Measurements from ENCODE around the gene UBA7. TPM values are rescaled to one million over a fixed set of nuclear protein-coding genes. Genes with fewer than 3 reads are reported as not detected.

Gene UBA7
- total RNA-seq, 1 donor from 2014 or later: 0.47 TPM

DNA sequence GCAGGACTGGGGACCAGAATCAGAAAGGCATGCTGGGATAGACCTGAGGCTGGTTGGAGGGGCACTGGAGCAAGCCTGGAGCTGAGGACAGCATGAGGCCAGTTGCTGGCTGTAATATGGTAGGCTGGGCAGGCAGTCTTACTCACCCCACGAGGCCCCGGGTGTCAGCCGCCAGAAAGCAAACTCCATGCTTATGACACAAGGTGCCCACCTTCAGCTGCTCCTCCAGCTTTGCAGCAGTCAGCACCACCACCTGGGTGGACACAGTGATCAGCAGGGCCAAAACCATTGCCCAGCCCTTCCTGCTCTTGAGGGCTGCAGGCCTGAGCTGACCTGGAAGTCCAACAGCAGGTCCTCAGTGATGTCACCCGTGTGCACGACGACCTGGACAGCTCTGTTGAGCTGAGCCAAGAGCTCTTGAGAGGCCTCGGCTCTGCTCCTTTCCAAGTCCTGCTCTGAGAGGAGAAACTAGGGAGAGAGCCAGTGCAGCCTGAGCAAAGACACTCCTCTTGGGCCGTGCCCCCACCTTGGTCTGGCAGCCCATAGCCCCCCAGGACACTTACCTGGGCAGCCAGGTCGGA is 747 bp downstream of the UBA7 start:
- Histone ChIP-seq H3K27me3 (no peaks in the 10 kb centered on the region), H4K20me1 (ENCODE audit: low read depth) (no peaks in the 10 kb centered on the region), H3K4me1 (no peaks in the 10 kb centered on the region), H3K27ac (no peak overlapping the region), H3K4me3 (no peak overlapping the region), H3F3A (ENCODE audit: low read depth) (no peaks in the 10 kb centered on the region), H3K9ac (no peak overlapping the region), H2AFZ (replicated peaks) (no peak overlapping the region), H3K79me2 (ENCODE audit: low read depth) (no peaks in the 10 kb centered on the region), H3K4me2 (no peak overlapping the region), H3K36me3 (no peaks in the 10 kb centered on the region), H3K9me3 (ENCODE audit: low read depth) (no peaks in the 10 kb centered on the region)
- no peak overlapping the region for H3K27ac Mint-ChIP-seq
- no peak for DNase-seq (ENCODE audit: low spot score)
- no peak overlapping the region for H3K4me3 Mint-ChIP-seq
- peaks cover 8% of the 10 kb centered on the region for H3K27me3 Mint-ChIP-seq (ENCODE audit: insufficient read depth, low read depth)
- no peaks in the 10 kb centered on the region for H3K4me1 Mint-ChIP-seq
- H3K9me3 Mint-ChIP-seq: no peaks in the 10 kb centered on the region
- no peaks in the 10 kb centered on the region for H3K36me3 Mint-ChIP-seq
- TF ChIP-seq EZH2 (IDR thresholded peaks at IDR 0.05): no peak
- TF ChIP-seq, protein P1, sequence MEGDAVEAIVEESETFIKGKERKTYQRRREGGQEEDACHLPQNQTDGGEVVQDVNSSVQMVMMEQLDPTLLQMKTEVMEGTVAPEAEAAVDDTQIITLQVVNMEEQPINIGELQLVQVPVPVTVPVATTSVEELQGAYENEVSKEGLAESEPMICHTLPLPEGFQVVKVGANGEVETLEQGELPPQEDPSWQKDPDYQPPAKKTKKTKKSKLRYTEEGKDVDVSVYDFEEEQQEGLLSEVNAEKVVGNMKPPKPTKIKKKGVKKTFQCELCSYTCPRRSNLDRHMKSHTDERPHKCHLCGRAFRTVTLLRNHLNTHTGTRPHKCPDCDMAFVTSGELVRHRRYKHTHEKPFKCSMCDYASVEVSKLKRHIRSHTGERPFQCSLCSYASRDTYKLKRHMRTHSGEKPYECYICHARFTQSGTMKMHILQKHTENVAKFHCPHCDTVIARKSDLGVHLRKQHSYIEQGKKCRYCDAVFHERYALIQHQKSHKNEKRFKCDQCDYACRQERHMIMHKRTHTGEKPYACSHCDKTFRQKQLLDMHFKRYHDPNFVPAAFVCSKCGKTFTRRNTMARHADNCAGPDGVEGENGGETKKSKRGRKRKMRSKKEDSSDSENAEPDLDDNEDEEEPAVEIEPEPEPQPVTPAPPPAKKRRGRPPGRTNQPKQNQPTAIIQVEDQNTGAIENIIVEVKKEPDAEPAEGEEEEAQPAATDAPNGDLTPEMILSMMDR (IDR thresholded peaks at IDR 0.05): no peak
- TF ChIP-seq EZH2phosphoT487 (IDR thresholded peaks at IDR 0.05): no peak

GRCh38 chr3:49807431-49808114 is 6.2 kb downstream of the UBA7 start:
- H3K27ac ChIP-seq: no peak overlapping the region
- H3K27ac Mint-ChIP-seq: no peak overlapping the region
- no peak overlapping the region for H3K9ac ChIP-seq
- H3K36me3 ChIP-seq: no peaks in the 10 kb centered on the region
- H4K20me1 ChIP-seq (ENCODE audit: low read depth): peaks cover 3% of the 10 kb centered on the region
- H3K9me3 ChIP-seq (ENCODE audit: low read depth): no peaks in the 10 kb centered on the region
- no peaks in the 10 kb centered on the region for H3K9me3 Mint-ChIP-seq
- peaks cover 7% of the 10 kb centered on the region for H3K27me3 Mint-ChIP-seq (ENCODE audit: insufficient read depth, low read depth)
- H2AFZ ChIP-seq (replicated peaks): no peak overlapping the region
- no peaks in the 10 kb centered on the region for H3K36me3 Mint-ChIP-seq
- H3K4me1 ChIP-seq: peaks cover 15% of the 10 kb centered on the region
- H3K4me3 Mint-ChIP-seq: no peak overlapping the region
- peaks cover 15% of the 10 kb centered on the region for H3K4me1 Mint-ChIP-seq
- H3K4me3 ChIP-seq: no peak overlapping the region
- no peak for DNase-seq (ENCODE audit: low spot score)
- no peaks in the 10 kb centered on the region for H3K79me2 ChIP-seq (ENCODE audit: low read depth)
- TF ChIP-seq EZH2phosphoT487 (IDR thresholded peaks at IDR 0.05) (no peak), EZH2 (IDR thresholded peaks at IDR 0.05) (no peak)
- TF ChIP-seq, protein P1 (IDR thresholded peaks at IDR 0.05): no peak
- peaks cover 24% of the 10 kb centered on the region for H3K27me3 ChIP-seq
- no peak overlapping the region for H3K4me2 ChIP-seq
- peaks cover 9% of the 10 kb centered on the region for H3F3A ChIP-seq (ENCODE audit: low read depth)

GRCh38 chr3:49806850-49807249 is 6.9 kb downstream of the UBA7 start:
- Mint-ChIP-seq H3K4me1 (peaks cover 18% of the 10 kb centered on the region), H3K36me3 (no peaks in the 10 kb centered on the region), H3K4me3 (no peak overlapping the region), H3K27me3 (ENCODE audit: insufficient read depth, low read depth) (peaks cover 14% of the 10 kb centered on the region), H3K27ac (peak overlapping the region; percentile 50), H3K9me3 (no peaks in the 10 kb centered on the region)
- Histone ChIP-seq H3K27ac (no peak overlapping the region), H3K4me3 (no peak overlapping the region), H3K9me3 (ENCODE audit: low read depth) (no peaks in the 10 kb centered on the region), H3K27me3 (peaks cover 30% of the 10 kb centered on the region), H2AFZ (replicated peaks) (no peak overlapping the region), H3F3A (ENCODE audit: low read depth) (peaks cover 11% of the 10 kb centered on the region), H3K4me2 (no peak overlapping the region), H3K9ac (no peak overlapping the region), H3K4me1 (peaks cover 15% of the 10 kb centered on the region), H3K79me2 (ENCODE audit: low read depth) (no peaks in the 10 kb centered on the region), H3K36me3 (no peaks in the 10 kb centered on the region), H4K20me1 (ENCODE audit: low read depth) (peaks cover 3% of the 10 kb centered on the region)
- TF ChIP-seq, protein P1 (IDR thresholded peaks at IDR 0.05): no peak
- TF ChIP-seq EZH2phosphoT487 (IDR thresholded peaks at IDR 0.05): no peak
- no peak for DNase-seq (ENCODE audit: low spot score)

All from neural progenitor cell (in vitro differentiated cells).